GM12878 (cell line): Measurements from ENCODE around the gene PPIL6. TPM values are rescaled to one million over a fixed set of nuclear protein-coding genes. Genes with fewer than 3 reads are reported as not detected.

Source experiments
- BCL3 ChIP-seq: IDR thresholded peaks from 2 replicates; pipeline ENCODE4 v1.6.1; 2011; ENCODE audit warnings: borderline replicate concordance, low read depth, mild to moderate bottlenecking, moderate library complexity, low read length; ENCODE audit not compliant: insufficient read depth, poor library complexity, severe bottlenecking
- CREB1 ChIP-seq: IDR thresholded peaks from 2 replicates; pipeline ENCODE4 v1.6.1; 2012; ENCODE audit warnings: low read depth, mild to moderate bottlenecking, inconsistent platforms
- FOXM1 ChIP-seq: IDR thresholded peaks from 2 replicates; pipeline ENCODE4 v1.6.1; 2012; ENCODE audit warnings: low read depth, mild to moderate bottlenecking, inconsistent platforms, low read length, moderate library complexity
- HDGF ChIP-seq: fragments of 450-650 bp; IDR thresholded peaks from 2 replicates; pipeline ENCODE4 v1.6.1; 2016; ENCODE audit warnings: antibody characterized with exemption
- JUNB ChIP-seq: IDR thresholded peaks from 2 replicates; pipeline ENCODE4 v1.6.1; 2016; ENCODE audit warnings: antibody characterized with exemption, mild to moderate bottlenecking
- NFIC ChIP-seq: IDR thresholded peaks from 2 replicates; pipeline ENCODE4 v1.6.1; 2012; ENCODE audit warnings: low read depth, mild to moderate bottlenecking, inconsistent platforms, low read length, moderate library complexity
- NFXL1 ChIP-seq: fragments of 450-650 bp; IDR thresholded peaks from 2 replicates; pipeline ENCODE4 v1.6.1; 2017; ENCODE audit warnings: antibody characterized with exemption, mild to moderate bottlenecking, borderline replicate concordance
- NFYB ChIP-seq: IDR thresholded peaks from 2 replicates; pipeline ENCODE4 v1.6.1; 2011; ENCODE audit warnings: low read depth, mild to moderate bottlenecking, low read length, improper control_type of control experiment, moderate library complexity; ENCODE audit not compliant: insufficient read depth
- NR2C2 ChIP-seq: IDR thresholded peaks from 2 replicates; pipeline ENCODE4 v1.6.1; 2011; ENCODE audit warnings: borderline replicate concordance, low read depth; ENCODE audit not compliant: control insufficient read depth, insufficient read length
- POU2F2 ChIP-seq: IDR thresholded peaks from 3 replicates; pipeline ENCODE4 v1.6.1; 2011; ENCODE audit warnings: low read depth, mild to moderate bottlenecking, low read length, borderline replicate concordance
- ZBTB11 ChIP-seq: fragments of 450-650 bp; formaldehyde crosslinking; IDR thresholded peaks from 2 replicates; pipeline ENCODE4 v1.5.0; 2022; ENCODE audit warnings: mild to moderate bottlenecking, missing genetic modification characterization
- polyA plus RNA-seq, 11 experiments: library from polyadenylated mRNA; depleted of rRNA in 4 of 11; unstranded in 6 of 11; stranded (reverse) in 5 of 11; fragments of >200 nt; fragmentation: Nextera tagmentation in 4 of 11; fragmentation: Illumina TruSeq in 1 of 11; extraction: Ambion mirVana in 4 of 11; extraction: Trizol in 1 of 11; gene quantifications; 1 replicate in 1 of 11; 2 replicates in 10 of 11; pipeline versions ENCODE4 v1.2.1 to v1.2.3, GENCODE V29; 2011 to 2016; ENCODE audit warnings: inconsistent platforms in 2 of 11, missing spikeins in 2 of 11, low read depth in 1 of 11
- total RNA-seq, 4 experiments: library from RNA; depleted of rRNA in 3 of 4; stranded (reverse); fragments of >200 nt in 3 of 4; fragmentation: Illumina TruSeq in 1 of 4; extraction: Trizol in 1 of 4; gene quantifications; 2 replicates each; pipeline versions ENCODE4 v1.2.1 to v1.2.3, GENCODE V29; 2013 to 2021
- TF ChIP-seq, protein P1 (sequence below): fragments of 150-350 bp; IDR thresholded peaks from 2 replicates; pipeline ENCODE4 v1.6.1; 2016; ENCODE audit warnings: low read depth, low read length
- TF ChIP-seq, protein P2 (sequence below): IDR thresholded peaks from 2 replicates; pipeline ENCODE4 v1.6.1; 2012; ENCODE audit warnings: improper control_type of control experiment, low read depth, low read length; ENCODE audit not compliant: insufficient replicate concordance
- TF ChIP-seq, protein P3 (sequence below): fragments of 450-650 bp; IDR thresholded peaks from 2 replicates; pipeline ENCODE4 v1.6.1; 2016; ENCODE audit warnings: mild to moderate bottlenecking

PPIL6 gene
- total and polyA plus RNA-seq, 10 of the 15 experiments (the other 5 are each of a cell fraction or from before 2014, with no cell fraction given) = 0.01 to 0.26 (median 0.12) TPM; not detected in 5

DNA sequence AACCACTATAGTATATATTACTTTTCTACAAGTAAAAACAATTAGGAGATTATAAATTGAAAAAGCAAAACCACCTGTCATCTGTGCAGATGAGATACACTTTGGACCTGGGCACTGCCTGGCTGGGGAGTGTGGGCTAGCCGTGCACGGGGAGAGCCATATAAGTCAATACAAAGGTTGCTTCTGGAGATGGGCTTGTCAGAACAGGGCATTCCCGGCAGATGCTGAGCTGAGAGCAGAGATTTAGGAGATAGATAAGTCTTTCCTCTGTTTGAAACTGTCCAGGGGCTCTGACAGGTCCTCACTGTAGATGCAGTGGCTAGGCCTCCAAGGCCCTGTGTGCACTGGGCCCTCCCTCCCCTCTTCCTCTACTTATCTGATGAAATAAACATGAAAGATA lies 92.6 kb downstream of the PPIL6 start (continued):
- TF ChIP-seq, protein P1, sequence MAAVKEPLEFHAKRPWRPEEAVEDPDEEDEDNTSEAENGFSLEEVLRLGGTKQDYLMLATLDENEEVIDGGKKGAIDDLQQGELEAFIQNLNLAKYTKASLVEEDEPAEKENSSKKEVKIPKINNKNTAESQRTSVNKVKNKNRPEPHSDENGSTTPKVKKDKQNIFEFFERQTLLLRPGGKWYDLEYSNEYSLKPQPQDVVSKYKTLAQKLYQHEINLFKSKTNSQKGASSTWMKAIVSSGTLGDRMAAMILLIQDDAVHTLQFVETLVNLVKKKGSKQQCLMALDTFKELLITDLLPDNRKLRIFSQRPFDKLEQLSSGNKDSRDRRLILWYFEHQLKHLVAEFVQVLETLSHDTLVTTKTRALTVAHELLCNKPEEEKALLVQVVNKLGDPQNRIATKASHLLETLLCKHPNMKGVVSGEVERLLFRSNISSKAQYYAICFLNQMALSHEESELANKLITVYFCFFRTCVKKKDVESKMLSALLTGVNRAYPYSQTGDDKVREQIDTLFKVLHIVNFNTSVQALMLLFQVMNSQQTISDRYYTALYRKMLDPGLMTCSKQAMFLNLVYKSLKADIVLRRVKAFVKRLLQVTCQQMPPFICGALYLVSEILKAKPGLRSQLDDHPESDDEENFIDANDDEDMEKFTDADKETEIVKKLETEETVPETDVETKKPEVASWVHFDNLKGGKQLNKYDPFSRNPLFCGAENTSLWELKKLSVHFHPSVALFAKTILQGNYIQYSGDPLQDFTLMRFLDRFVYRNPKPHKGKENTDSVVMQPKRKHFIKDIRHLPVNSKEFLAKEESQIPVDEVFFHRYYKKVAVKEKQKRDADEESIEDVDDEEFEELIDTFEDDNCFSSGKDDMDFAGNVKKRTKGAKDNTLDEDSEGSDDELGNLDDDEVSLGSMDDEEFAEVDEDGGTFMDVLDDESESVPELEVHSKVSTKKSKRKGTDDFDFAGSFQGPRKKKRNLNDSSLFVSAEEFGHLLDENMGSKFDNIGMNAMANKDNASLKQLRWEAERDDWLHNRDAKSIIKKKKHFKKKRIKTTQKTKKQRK = no peak
- TF ChIP-seq, protein P2, sequence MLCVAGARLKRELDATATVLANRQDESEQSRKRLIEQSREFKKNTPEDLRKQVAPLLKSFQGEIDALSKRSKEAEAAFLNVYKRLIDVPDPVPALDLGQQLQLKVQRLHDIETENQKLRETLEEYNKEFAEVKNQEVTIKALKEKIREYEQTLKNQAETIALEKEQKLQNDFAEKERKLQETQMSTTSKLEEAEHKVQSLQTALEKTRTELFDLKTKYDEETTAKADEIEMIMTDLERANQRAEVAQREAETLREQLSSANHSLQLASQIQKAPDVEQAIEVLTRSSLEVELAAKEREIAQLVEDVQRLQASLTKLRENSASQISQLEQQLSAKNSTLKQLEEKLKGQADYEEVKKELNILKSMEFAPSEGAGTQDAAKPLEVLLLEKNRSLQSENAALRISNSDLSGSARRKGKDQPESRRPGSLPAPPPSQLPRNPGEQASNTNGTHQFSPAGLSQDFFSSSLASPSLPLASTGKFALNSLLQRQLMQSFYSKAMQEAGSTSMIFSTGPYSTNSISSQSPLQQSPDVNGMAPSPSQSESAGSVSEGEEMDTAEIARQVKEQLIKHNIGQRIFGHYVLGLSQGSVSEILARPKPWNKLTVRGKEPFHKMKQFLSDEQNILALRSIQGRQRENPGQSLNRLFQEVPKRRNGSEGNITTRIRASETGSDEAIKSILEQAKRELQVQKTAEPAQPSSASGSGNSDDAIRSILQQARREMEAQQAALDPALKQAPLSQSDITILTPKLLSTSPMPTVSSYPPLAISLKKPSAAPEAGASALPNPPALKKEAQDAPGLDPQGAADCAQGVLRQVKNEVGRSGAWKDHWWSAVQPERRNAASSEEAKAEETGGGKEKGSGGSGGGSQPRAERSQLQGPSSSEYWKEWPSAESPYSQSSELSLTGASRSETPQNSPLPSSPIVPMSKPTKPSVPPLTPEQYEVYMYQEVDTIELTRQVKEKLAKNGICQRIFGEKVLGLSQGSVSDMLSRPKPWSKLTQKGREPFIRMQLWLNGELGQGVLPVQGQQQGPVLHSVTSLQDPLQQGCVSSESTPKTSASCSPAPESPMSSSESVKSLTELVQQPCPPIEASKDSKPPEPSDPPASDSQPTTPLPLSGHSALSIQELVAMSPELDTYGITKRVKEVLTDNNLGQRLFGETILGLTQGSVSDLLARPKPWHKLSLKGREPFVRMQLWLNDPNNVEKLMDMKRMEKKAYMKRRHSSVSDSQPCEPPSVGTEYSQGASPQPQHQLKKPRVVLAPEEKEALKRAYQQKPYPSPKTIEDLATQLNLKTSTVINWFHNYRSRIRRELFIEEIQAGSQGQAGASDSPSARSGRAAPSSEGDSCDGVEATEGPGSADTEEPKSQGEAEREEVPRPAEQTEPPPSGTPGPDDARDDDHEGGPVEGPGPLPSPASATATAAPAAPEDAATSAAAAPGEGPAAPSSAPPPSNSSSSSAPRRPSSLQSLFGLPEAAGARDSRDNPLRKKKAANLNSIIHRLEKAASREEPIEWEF = no peak
- TF ChIP-seq NR2C2 = no peak
- TF ChIP-seq HDGF = no peak
- TF ChIP-seq BCL3 = no peak
- no peak for TF ChIP-seq NFYB
- TF ChIP-seq NFXL1 = no peak
- no peak for TF ChIP-seq ZBTB11 (CRISPR knock-in tag)
- TF ChIP-seq, protein P3, sequence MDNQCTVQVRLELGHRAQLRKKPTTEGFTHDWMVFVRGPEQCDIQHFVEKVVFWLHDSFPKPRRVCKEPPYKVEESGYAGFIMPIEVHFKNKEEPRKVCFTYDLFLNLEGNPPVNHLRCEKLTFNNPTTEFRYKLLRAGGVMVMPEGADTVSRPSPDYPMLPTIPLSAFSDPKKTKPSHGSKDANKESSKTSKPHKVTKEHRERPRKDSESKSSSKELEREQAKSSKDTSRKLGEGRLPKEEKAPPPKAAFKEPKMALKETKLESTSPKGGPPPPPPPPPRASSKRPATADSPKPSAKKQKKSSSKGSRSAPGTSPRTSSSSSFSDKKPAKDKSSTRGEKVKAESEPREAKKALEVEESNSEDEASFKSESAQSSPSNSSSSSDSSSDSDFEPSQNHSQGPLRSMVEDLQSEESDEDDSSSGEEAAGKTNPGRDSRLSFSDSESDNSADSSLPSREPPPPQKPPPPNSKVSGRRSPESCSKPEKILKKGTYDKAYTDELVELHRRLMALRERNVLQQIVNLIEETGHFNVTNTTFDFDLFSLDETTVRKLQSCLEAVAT = no peak
- TF ChIP-seq NFIC = no peak
- TF ChIP-seq FOXM1 = no peak
- TF ChIP-seq POU2F2 = no peak
- no peak for TF ChIP-seq CREB1
- no peak for TF ChIP-seq JUNB
